Measurements from ENCODE around the gene YBX2.

YBX2 gene

DNA sequence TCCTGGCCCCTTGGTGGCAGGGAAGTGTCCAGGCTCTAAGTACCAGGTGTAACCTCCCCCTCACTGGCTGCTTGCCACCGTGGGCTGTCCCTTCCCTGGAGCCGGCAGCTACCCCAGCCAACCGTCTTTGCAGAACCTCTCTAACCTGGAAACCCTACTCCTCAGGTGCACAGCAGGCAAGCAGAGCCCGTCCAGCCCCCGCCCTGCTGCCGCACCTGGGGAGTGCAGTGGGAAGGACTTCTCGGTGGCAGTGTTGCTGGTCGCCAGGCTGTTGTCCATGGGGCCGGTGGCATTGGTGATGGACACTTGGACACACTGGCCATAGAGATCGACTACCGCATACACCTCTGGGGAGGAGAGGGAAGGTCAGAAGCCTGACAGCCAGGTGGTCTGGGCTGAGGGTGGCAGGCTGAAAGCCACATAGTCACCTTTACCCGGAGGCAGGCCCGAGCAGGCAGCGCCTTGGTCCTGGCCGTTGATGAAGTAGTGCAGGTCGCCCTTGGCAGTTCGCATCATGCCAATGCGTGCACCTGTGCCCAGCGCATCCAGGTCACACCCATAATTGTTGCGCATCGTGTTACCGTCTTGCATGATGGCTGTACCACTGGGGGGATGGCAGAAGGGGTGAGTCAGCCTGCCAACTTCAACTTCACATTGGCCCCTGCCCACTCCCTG is 28.2 kb upstream of the YBX2 start:
- DNase-seq: no peak

DNA sequence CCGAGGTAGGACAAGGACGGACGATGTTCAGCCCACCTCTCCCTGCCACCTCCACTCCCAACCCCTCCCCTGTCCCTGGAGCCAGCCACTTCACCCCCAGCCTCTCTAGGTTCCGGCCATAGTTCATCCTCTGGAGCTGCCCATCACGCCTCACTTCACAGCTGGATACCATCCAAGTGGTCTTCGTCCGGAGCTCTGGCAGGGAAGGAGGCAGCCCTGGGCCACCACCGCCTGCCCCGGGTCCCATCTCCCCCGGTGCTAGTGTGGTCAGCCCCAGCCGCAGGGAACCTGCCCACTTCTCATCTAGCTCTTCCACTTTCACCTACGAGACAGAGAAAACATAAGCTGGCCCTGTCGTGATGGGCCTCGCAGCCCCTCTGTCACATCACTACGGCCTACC is 27.0 kb upstream of the YBX2 start:
- DNase-seq: no peak

DNA sequence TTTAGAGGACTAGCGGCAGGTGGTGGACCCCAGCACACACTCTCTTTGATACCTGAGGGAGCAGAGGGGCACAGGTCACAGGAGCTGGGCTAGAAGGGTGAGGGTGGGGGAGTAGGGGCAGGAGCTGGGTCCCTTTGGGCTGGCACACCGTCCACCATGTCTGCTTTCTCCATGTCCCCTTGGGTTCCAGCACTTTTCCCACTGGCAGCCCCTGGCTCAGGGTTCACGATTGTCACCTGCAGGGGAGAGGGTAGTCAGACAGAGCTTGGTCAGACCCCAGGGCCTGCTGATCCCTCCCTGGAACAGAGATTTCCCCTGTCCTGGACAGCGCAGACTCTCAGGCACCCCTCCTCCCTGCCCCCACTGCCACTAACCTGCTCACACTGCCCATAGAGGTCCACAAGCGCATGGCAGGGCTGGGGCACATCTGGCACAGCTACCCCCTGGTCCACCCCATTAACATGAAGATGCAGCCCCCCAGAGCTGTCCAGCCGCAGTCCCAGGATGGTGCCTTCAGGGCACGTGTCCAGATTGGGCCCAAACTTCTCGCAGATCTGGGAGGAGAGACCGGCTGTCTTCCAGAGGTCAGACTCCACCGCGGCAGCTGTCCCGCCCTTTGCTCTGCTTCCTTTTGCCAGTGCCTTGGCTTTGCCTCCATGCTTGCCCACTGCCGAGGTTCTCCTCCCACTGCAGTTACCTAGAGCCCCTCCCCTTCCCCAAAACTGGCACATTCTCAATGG is 23.9 kb upstream of the YBX2 start:
- no peak for DNase-seq

DNA sequence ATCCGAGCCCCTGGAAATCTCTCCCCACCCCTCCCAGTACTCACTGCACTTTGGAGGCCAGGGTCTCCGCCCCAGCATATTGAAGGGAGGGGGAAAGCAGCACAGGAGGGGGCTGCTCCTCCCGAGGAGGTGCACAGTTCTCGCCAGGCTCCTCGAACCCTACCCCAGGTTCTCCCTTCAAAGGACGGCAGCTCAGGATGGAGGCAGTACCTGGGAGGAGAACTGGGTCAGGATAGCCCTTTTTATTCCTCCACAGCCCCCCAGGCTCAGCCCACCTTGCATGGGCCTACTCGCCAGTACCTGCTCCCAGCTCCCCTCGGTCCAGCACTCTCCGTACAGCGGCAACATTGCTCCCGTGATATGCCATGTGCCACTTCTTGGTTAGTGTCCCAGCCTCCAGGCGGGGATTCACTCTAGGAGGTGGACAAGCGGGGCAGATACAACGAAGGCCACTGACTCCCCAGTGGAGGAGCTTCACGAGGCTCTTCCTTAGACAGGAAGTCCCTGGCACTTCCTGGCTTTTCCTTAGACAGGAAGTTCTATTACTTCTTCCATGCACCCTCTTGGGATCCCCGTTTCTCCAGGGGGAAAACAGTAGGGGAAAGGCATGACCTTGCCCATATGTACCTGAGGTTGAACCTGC is 22.8 kb upstream of the YBX2 start:
- DNase-seq: no peak

DNA sequence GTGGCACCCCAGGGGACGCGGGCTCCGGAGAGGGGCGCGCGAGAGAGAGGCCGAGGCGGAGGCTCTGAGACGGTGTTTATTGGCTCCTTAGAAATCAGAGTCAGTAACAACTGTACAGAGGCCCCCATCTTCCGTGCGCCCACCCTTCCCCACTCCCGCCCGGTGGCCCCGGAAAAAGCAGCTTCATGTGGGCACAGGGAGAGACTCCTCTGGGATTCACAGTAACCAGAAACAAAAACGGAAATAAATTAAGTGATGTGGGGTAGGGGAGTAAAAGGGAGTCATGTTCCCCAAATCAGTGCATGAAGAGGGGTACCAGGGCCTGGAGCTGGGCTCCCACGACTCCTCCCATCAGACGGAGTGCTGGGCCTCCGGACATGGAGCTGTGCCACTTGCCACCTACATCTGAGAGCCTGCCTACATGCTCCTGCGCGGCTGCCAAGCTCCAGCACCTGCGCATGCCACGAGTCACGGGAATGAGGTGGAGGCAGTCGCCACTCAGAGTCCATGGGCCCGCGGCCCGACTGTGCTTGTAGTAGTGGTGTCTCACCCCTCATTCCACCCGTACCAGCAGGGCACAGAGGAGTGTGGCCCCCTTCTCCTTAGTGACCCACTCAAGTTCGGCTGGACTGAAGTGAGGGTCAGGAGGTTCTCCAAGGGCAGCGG is 21.3 kb upstream of the YBX2 start:
- DNase-seq: no peak

DNA sequence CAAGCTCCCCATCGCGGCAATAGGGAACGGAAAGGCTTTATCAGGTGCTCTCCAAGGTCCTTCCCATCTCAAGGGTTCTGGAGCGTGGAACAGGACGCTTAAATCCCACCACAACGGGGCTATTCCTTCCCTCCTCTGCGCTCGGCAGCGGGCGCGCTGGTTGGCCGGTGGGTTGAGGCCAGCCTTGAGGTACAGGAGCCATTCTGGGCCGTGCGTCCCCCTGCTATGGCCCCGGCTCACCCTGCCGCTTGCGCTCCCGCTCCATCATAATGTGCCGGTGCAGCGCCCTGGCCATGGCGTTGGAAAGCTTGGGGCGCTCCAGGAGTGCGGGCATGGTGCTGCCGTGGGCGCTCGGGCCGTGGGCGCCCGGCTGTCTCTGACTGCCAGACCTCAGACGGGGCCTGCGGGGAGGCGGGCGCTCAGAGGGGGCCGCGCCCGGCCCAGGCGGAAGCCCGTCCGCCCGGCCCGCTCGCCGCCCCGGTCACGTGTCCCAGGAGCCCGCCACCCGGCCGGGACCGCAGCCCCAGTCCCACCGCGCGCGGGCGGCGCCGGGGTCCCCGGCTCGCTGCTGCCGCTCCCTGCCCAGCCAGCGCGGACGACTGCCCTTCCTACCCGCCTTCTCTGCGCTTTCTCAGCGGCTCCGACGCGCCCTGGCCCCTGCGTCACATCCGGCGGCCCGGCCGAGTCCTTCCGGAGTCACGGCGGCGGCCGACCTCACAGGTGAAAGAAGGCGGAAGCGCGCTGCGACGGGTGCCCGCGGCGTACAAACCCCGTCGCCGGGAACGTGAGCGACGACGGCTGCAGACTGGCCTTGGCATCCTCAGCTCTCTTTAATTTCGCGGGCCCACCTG is 20.5 kb upstream of the YBX2 start, which contains the start of gene GPS2:
TSS of gene GPS2 (minus strand) at position 642 of the 851 bp plus-strand sequence. CDS start at position 334, 308 bp downstream.
- peak; percentile 92 to 95 for DNase-seq

DNA sequence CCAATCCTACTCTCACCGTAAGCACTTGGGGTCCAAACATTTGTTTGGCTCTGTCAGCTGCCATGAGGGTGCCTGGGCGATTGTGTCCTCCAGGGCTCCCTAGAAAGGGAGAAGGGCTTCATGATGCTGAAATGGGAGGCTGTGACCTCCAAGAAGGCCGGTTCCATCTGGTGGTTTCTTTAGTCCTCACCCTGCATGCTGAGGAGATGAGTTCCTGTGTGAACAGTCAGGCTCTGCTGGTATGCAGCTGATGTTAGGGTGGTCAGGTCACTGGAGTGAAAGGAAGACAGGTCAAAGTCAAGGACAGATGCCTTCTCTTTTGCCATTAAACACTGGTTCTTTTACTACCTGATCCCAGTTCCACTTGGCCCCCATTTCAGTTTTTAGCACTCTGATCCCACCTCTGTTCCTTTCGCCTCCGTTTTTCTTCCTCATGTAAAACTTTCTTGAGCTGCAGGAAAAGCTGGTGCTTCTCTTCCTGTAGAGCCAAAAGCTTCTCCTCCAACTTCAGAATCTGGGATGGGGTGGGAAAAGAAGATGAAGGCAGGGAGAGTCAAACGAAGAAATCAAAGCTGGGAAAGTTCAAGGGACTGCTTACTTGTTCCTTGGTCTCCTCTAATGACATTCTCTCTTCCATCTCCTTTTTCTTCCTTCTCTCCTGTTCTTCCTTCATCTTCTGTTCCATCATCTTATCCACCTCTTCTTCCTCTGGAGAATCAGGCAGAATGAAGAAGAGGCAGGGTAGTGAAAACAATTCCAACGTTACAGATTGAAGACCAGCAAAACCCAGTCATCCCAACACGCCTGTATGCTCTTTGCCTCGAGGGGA is 19.7 kb upstream of the YBX2 start:
- no peak for DNase-seq

DNA sequence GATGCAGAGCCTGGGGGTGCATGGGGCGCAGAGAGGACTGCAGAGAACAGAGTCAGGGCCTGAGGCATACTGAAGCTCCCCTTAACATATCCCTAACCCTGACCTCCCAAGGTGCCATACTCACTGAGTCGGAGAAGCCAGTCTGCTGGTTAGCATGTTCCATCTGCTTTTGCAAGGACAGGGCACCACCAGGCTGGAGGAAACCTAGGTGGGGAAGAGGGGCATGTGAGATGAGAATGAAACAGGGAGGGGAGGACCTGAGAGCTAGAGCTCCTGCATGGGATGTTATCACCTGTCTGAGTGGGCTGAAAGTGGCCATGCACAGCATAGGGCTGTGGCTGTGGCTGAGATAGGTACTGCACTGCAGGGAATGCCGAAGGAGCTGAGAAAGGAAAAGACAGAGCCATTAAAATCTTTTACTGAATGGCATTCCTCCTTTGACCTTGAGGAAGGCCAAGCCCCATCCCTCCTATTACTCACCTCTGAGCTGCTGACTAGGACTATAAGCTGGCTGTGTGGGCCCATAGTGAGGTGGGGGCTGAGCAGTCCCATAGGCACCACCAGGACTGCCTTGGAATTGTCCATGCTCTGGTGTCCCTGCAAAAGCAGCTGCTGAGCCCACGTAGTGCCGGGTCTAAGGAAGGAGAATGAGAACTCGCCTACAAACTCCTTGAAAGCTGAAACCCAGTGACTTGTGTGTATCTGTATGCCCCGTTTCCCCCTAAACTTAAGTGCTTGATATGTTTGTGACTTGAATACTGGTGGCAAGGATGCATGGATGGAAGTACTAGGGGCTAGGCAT is 18.9 kb upstream of the YBX2 start:
- no peak for DNase-seq

DNA sequence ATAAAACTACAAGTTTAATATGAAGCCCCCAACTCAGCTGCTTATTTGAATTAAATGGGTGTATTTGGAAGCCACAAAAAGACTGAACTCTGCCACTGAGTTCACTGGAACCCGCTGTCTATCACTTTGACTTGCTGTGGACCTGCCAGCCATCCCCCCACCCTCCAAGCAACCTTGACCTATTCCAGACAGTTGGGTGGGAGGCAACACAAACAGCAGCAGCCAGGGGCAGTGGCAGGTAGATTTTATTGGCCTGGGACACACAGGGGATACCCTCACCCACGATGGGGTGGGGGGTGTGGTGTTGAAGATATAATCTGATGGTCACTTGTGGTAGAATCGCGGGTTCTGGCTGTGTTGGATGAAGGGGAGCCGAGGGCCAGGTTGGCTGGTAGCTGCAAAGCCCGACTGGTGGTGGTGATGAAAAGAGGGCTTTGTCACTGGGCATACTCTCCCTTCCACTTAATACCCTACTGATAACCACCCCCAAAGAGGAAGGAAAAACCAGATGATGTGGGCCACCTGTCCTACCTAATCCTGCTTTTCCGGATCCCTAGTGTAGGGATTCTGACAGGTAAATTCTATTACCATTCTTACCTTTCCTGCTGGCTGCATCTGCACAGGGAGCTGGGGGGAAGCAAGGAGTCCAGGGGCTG is 18.1 kb upstream of the YBX2 start:
- DNase-seq: no peak

DNA sequence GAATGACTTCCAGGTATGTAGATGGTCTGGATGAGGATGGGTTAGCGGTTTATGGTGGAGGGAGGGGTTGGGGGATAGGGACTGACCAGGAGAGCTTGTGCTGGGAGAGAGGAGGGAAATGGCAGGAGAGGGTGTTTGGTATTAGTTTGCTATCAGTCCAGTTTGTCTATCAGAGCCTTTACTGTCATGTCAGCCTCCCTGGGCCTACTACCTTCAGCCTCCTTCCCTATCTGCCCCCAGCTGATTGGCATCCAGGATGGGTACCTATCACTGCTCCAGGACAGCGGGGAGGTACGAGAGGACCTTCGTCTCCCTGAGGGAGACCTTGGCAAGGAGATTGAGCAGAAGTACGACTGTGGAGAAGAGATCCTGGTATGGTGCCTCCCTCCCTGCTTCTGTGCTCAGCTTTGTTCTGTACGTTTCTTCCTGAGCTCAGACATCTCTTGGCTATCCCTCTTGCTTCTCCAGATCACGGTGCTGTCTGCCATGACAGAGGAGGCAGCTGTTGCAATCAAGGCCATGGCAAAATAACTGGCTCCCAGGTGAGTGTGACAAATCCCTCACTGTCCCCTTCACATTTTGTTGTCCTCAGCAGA is 16.8 kb upstream of the YBX2 start:
- DNase-seq: no peak

DNA sequence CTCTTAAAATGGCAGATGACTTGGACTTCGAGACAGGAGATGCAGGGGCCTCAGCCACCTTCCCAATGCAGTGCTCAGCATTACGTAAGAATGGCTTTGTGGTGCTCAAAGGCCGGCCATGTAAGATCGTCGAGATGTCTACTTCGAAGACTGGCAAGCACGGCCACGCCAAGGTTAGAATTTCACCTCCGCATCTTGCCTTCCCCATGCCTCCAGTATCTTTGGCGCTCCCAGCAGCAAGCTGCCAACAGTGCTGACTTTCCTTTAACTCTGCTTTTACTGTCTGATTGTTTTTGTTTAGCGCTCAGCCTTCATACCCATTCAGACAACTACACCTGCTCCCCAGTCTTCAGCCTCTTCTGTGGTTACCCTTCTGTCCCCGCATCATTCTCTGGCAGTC is 15.2 kb upstream of the YBX2 start:
- DNase-seq: no peak

DNA sequence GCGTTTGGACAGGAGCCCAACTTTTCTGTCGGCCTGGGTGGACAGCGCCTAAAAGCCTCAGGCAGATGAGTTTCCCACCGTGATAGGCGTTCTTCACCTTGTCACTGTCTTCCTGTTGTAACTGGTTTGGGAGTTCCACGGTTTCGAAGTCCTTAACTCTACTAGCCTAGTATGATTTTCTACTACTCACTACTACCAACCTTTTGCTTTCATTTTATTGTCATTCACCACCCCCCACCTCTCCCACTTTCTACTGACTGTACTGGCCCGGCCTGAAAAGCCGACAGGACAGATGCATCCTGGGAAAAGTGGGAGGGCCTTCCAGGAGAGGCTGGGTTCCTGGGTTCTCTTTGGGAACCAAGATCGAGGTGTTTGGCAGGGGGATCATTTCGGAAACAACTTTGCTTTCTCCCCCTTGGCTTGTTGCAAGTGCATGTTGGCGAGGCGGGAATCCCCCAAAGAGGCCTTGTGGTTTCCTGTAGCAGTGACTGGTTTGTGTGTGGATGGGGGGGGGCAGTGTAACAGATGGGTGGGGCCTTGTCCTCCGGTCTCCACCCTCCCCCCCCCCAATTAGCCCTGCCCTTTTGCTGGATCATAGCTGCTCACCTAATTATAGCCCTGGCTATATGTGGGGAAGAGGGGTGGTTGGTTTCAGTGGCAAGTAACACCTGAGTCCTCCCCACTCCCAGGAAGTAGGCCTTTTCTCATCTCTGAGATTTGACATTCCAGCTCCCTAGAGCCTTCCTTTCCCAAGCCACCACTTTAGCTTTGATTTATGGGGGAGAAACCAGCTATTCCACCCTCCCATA is 14.4 kb upstream of the YBX2 start:
- peak; percentile 68 to 76 for DNase-seq

DNA sequence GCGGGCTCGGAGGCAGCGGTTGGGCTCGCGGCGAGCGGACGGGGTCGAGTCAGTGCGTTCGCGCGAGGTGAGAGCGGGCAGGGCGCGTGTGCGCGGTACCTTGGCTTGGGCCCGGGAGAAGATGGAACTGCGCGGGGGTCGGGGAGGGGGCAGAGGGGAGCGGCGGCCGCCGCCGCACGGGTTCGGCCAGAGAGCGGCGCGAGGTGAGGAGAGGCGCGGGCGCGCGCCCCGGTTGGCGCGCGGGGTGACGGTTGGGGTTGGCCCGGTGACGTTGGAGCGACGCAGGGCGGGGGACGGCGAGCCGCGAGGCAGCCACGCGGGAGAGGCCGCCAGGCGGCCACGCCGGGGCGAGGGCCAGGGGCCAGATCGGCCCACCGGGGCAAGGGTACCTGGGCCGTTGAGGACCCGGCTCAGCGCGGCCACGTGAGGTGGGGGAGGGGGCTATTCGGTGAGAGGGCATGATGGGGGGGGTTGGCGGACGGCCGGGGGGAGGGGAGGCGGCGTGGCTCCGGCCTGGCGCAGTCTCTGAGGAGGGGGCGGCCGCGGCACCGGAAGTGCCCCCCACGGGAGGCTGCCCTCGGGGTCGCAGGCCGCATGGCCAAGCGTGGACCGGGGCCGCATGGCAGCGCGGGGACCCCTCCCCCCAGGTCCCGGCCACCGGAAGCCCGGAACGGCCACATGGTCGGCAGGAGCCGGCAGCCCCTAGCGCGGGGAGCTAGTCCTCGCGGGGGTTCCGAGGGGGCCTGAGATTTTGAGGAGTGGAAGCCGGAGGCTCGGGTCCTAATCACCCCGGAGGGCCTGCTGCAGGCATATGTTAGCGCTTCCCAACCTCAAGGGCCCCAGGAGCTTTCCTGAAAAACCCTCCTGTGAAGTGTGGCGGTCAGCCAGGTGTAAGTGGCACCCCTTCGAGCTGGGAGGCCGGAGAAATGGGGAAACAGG is 13.5 kb upstream of the YBX2 start:
- DNase-seq: peak in 1 of 2 donors; percentile 46

DNA sequence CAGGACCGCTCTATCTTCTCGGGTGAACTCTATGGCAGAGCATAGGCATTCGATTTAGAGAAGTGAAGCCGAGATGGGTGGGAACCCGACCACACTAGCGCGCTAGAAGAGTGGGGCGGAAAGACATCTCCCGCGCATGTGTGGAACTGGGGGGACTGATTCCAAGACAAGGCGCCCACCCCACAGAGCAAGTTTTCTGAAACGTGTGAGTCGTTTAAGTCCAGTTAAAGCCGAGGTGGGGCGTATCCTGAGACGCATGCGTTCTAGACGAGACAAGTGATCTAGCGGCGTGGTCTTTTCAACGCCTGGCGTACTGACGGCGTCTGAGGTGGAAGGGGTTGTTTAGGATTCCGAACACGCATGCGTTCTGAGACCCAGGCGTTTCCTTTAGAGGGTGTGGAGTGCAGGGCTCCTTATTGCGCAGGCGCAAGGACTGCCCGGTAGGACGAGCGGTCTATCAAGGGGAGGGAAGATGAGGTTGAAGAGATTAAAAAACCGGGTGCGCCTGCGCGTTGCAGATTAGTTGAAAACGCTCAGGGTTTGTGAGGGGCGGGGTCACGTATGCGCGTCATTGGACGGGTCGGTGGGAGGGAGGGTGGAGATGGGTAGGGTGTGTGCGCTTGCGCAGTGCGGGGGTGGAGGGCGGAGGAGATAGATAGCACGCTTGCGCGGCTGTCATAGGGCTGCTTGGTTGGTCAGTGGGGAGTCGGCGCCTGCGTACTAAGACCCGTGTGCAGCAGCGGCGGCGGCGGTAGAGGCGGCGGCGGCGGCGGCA is 12.7 kb upstream of the YBX2 start, which contains the start of gene EIF5A:
TSS of gene EIF5A (plus strand) at position 718 of the 775 bp plus-strand sequence. CDS start 2,008 bp downstream, outside the sequence.
- DNase-seq: peak; percentile 100

DNA sequence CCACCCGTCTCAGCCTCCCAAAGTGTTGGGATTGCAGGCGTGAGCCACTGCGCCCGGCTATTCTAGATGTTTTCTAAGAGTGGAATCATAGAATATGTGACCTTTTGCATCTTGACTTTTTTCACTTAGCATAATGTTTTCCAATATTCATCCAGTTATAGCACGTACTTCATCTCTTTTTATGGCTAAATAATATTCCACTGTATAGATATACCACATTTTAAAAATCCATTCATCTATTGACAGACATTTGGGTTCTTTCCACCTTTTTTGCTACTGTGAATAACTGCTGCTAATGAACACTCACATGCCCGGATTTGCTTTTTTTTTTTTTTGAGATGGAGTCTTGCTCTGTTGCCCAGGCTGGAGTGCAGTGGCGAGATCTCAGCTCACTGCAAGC is 9.7 kb upstream of the YBX2 start:
- DNase-seq: no peak

DNA sequence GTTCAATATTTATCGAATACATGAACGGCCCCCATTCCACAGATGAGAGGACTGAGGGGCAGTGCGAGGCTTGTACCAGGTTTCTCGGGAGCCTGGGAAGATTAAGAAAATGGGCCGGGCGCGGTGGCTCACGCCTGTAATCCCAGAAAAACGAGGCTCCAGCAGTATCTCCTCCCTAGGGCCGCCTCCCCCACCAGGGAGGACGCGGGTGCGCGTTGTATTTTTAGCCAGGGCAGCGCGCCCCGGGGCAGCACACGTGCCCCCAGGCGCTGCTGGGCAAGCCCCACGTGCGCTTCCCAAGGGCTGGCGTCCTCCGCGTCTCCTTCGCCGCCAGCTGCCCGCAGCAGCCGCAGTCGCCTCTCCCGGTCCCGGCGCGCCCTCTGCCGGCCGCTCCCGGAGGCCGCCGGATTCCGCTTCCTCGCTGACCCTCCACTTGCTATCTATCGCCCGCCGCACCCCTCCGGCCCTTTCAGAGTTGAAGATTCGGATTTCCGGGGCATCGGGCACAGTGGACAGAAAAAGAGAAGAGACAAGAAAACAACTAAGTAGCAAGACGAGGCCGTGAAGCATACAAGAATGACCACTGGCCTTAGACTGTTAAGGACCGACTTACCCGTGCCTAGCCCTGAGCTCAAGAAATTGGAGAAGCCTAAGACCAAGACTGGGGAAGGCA is 1.9 kb upstream of the YBX2 start:
- peak; percentile 66 to 79 for DNase-seq
